ENCODE measurements around the gene FBXW8.

Gene FBXW8

GRCh38 chr12:116864371-116865160, 46.2 kb upstream of the FBXW8 start:
- TF ChIP-seq BACH2 (CRISPR knock-in tag; IDR thresholded peaks at IDR 0.05; ENCODE audit: borderline replicate concordance): no peak
- TF ChIP-seq RARB (CRISPR knock-in tag; IDR thresholded peaks at IDR 0.05): no peak
- no peak for TF ChIP-seq ZNF70 (CRISPR knock-in tag; IDR thresholded peaks at IDR 0.05)
- no peak for TF ChIP-seq PATZ1 (CRISPR knock-in tag; IDR thresholded peaks at IDR 0.05; ENCODE audit: borderline replicate concordance)
- no peak for TF ChIP-seq TCF4 (CRISPR knock-in tag; IDR thresholded peaks at IDR 0.05; ENCODE audit: borderline replicate concordance)
- no peak for TF ChIP-seq ZFP3 (CRISPR knock-in tag; IDR thresholded peaks at IDR 0.05)
- no peak for TF ChIP-seq ESRRG (CRISPR knock-in tag; IDR thresholded peaks at IDR 0.05)
- TF ChIP-seq TOX (CRISPR knock-in tag; IDR thresholded peaks at IDR 0.05; ENCODE audit: borderline replicate concordance): no peak
- no peak for TF ChIP-seq ZNF8 (CRISPR knock-in tag; IDR thresholded peaks at IDR 0.05)
- TF ChIP-seq ZC3H10 (CRISPR knock-in tag; IDR thresholded peaks at IDR 0.05): no peak
- no peak for TF ChIP-seq GLIS3 (CRISPR knock-in tag; IDR thresholded peaks at IDR 0.05)
- TF ChIP-seq, protein P1, sequence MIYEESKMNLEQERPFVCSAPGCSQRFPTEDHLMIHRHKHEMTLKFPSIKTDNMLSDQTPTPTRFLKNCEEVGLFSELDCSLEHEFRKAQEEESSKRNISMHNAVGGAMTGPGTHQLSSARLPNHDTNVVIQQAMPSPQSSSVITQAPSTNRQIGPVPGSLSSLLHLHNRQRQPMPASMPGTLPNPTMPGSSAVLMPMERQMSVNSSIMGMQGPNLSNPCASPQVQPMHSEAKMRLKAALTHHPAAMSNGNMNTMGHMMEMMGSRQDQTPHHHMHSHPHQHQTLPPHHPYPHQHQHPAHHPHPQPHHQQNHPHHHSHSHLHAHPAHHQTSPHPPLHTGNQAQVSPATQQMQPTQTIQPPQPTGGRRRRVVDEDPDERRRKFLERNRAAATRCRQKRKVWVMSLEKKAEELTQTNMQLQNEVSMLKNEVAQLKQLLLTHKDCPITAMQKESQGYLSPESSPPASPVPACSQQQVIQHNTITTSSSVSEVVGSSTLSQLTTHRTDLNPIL (CRISPR knock-in tag; IDR thresholded peaks at IDR 0.05; ENCODE audit: low read depth): no peak
- no peak for TF ChIP-seq ARNTL (CRISPR knock-in tag; IDR thresholded peaks at IDR 0.05; ENCODE audit: borderline replicate concordance, low read depth)
- peak; percentile 70 for ATAC-seq

DNA sequence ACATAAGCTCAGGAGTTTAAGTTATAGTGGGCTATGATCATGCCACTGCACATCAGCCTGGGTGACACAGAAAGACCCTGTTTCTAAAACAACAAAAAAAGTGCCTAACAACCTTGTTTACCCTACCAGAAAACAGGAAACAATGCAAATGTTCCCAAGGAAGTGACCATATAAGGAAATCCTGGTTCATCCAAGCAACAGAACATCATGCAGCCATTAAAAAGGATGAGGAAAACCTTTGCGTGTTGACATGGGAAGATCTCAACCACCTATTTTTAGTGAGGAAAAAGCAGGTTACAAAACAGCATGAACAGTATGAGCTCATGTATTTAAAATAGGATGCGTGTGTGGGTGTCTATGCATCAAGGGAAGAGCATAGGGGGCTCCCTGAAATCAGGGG, 43.2 kb upstream of the FBXW8 start:
- TF ChIP-seq GLIS3 (CRISPR knock-in tag; IDR thresholded peaks at IDR 0.05): no peak
- TF ChIP-seq TOX (CRISPR knock-in tag; IDR thresholded peaks at IDR 0.05; ENCODE audit: borderline replicate concordance): no peak
- no peak for TF ChIP-seq PATZ1 (CRISPR knock-in tag; IDR thresholded peaks at IDR 0.05; ENCODE audit: borderline replicate concordance)
- no peak for TF ChIP-seq ZFP30 (CRISPR knock-in tag; IDR thresholded peaks at IDR 0.05)
- TF ChIP-seq, protein P1 (CRISPR knock-in tag; IDR thresholded peaks at IDR 0.05; ENCODE audit: low read depth): no peak
- no peak for TF ChIP-seq POU6F1 (CRISPR knock-in tag; IDR thresholded peaks at IDR 0.05; ENCODE audit: borderline replicate concordance, low read depth)
- TF ChIP-seq, protein P2, sequence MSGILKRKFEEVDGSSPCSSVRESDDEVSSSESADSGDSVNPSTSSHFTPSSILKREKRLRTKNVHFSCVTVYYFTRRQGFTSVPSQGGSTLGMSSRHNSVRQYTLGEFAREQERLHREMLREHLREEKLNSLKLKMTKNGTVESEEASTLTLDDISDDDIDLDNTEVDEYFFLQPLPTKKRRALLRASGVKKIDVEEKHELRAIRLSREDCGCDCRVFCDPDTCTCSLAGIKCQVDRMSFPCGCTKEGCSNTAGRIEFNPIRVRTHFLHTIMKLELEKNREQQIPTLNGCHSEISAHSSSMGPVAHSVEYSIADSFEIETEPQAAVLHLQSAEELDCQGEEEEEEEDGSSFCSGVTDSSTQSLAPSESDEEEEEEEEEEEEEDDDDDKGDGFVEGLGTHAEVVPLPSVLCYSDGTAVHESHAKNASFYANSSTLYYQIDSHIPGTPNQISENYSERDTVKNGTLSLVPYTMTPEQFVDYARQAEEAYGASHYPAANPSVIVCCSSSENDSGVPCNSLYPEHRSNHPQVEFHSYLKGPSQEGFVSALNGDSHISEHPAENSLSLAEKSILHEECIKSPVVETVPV (CRISPR knock-in tag; IDR thresholded peaks at IDR 0.05): no peak
- no peak for TF ChIP-seq ESRRG (CRISPR knock-in tag; IDR thresholded peaks at IDR 0.05)
- TF ChIP-seq ARNTL (CRISPR knock-in tag; IDR thresholded peaks at IDR 0.05; ENCODE audit: borderline replicate concordance, low read depth): no peak
- no peak for TF ChIP-seq ZFP3 (CRISPR knock-in tag; IDR thresholded peaks at IDR 0.05)
- TF ChIP-seq PPARA (CRISPR knock-in tag; IDR thresholded peaks at IDR 0.05; ENCODE audit: borderline replicate concordance): no peak
- TF ChIP-seq ZC3H10 (CRISPR knock-in tag; IDR thresholded peaks at IDR 0.05): no peak
- no peak for TF ChIP-seq CSDC2 (CRISPR knock-in tag; IDR thresholded peaks at IDR 0.05)
- no peak for TF ChIP-seq SNAI2 (CRISPR knock-in tag; IDR thresholded peaks at IDR 0.05)
- no peak for TF ChIP-seq BACH2 (CRISPR knock-in tag; IDR thresholded peaks at IDR 0.05; ENCODE audit: borderline replicate concordance)
- TF ChIP-seq ZNF565 (CRISPR knock-in tag; conservative IDR thresholded peaks at IDR 0.05; ENCODE audit: low read depth): no peak
- ATAC-seq: no peak
